H54 (cell line): ENCODE results near the gene ACIN1.

Source experiments
- DNase-seq: peaks from one replicate; pipeline ENCODE4 v3.0.0; 2011; ENCODE audit warnings: low spot score, mixed read lengths; ENCODE audit not compliant: insufficient read length
- FAIRE-seq: peaks from 3 replicates; lab custom pipeline; 2011; peaks lifted over from hg19 to GRCh38; lab: Jason Lieb, UNC
- POLR2A ChIP-seq: IDR thresholded peaks from 2 replicates; pipeline ENCODE4 v1.6.1; 2011; ENCODE audit warnings: low read depth, mild to moderate bottlenecking, low read length

Gene ACIN1

GRCh38 chr14:23130871-23131270 is 35.9 kb upstream of the ACIN1 start:
- no peak for TF ChIP-seq POLR2A
- no peak for DNase-seq
- no peak for FAIRE-seq

- FAIRE-seq (no peak), DNase-seq (no peak)
- TF ChIP-seq POLR2A: no peak
These were observed 34.9 kb upstream of the ACIN1 start for GRCh38 chr14:23129759-23130316.

GRCh38 chr14:23128969-23129758 is 34.2 kb upstream of the ACIN1 start:
- no peak for TF ChIP-seq POLR2A
- FAIRE-seq (no peak), DNase-seq (no peak)

GRCh38 chr14:23127861-23128260 is 32.9 kb upstream of the ACIN1 start:
- no peak for FAIRE-seq

GRCh38 chr14:23126548-23127278 is 31.8 kb upstream of the ACIN1 start:
- TF ChIP-seq POLR2A: no peak
- DNase-seq (no peak), FAIRE-seq (no peak)

More at GRCh38 chr14:23127861-23128260, 32.9 kb upstream of the ACIN1 start:
- no peak for TF ChIP-seq POLR2A
- DNase-seq: no peak

GRCh38 chr14:23125933-23126524 is 31.1 kb upstream of the ACIN1 start:
- FAIRE-seq (no peak), DNase-seq (no peak)
- no peak for TF ChIP-seq POLR2A

- DNase-seq (no peak), FAIRE-seq (no peak)
- no peak for TF ChIP-seq POLR2A
These were observed 30.1 kb upstream of the ACIN1 start for GRCh38 chr14:23125011-23125410.

GRCh38 chr14:23124337-23124954 is 29.5 kb upstream of the ACIN1 start:
- DNase-seq (no peak), FAIRE-seq (no peak)
- no peak for TF ChIP-seq POLR2A

- no peak for FAIRE-seq
- DNase-seq: no peak
These were observed 28.5 kb upstream of the ACIN1 start for GRCh38 chr14:23123419-23123818.

GRCh38 chr14:23122086-23122485 is 27.1 kb upstream of the ACIN1 start:
- FAIRE-seq: no peak
- DNase-seq: no peak
- TF ChIP-seq POLR2A: no peak

More at GRCh38 chr14:23123419-23123818, 28.5 kb upstream of the ACIN1 start:
- TF ChIP-seq POLR2A: no peak

GRCh38 chr14:23121361-23121771 is 26.4 kb upstream of the ACIN1 start:
- FAIRE-seq: no peak
- peak; percentile 33 for DNase-seq
- TF ChIP-seq POLR2A: no peak

GRCh38 chr14:23120541-23121251 is 25.8 kb upstream of the ACIN1 start:
- no peak for TF ChIP-seq POLR2A
- DNase-seq: peak; percentile 60
- no peak for FAIRE-seq
